SK-N-SH (cell line): ENCODE results near the gene LRMDA. TPM values are rescaled to one million over a fixed set of nuclear protein-coding genes. Genes with fewer than 3 reads are reported as not detected.

Experiments used
- CTCF ChIA-PET: fragments of 300-600, 350-600 bp; formaldehyde crosslinking; extraction: SDS; loops from one replicate; lab custom pipeline; 2021; lab: Yijun Ruan, JAX
- POLR2A ChIA-PET: fragments of 350-600 bp; sonication (Branson Sonifier 250); formaldehyde crosslinking; extraction: SDS; loops from one replicate; lab custom pipeline; 2020; ENCODE audit warnings: antibody characterized with exemption, inconsistent platforms; lab: Yijun Ruan, JAX
- DNase-seq: peaks from one replicate; pipeline ENCODE4 v3.0.0; 2012
- H2AFZ ChIP-seq: fragments of 200-600 bp; sonication (generic); 2 replicates; pipeline ENCODE4 v1.8.1; 2016; ENCODE audit warnings: antibody characterized with exemption, mild to moderate bottlenecking, low read depth
- H3F3A ChIP-seq: fragments of 200-600 bp; sonication (generic); replicated peaks from 2 replicates; pipeline ENCODE3; 2016; ENCODE audit warnings: antibody characterized with exemption, mild to moderate bottlenecking; ENCODE audit not compliant: insufficient read depth
- H3K27ac ChIP-seq, 2 experiments: fragments of 200-500 bp in 1 of 2; fragments of 200-600 bp in 1 of 2; sonication (Bioruptor generic) in 1 of 2; sonication (generic), shearing (Covaris generic) in 1 of 2; 2 replicates each; pipeline versions ENCODE4 v1.5.1 to v1.6.1; 2014 to 2016; ENCODE audit warnings: low read depth in 2 of 2, inconsistent platforms in 1 of 2, low read length in 1 of 2, mild to moderate bottlenecking in 1 of 2, mixed read lengths in 1 of 2
- H3K27me3 ChIP-seq: fragments of 200-600 bp; sonication (generic), shearing (Covaris generic); 2 replicates; pipeline ENCODE4 v1.6.1; 2016; ENCODE audit warnings: mixed run types; ENCODE audit not compliant: insufficient read depth
- H3K36me3 ChIP-seq, 2 experiments: fragments of 200-500 bp in 1 of 2; fragments of 200-600 bp in 1 of 2; sonication (Bioruptor generic) in 1 of 2; sonication (generic) in 1 of 2; replicated peaks in 1 of 2; 2 replicates each; pipeline versions ENCODE3 to v1.5.1; 2014 to 2016; ENCODE audit warnings: low read length in 1 of 2, mild to moderate bottlenecking in 1 of 2; ENCODE audit not compliant: insufficient read depth in 2 of 2, control insufficient read depth in 1 of 2
- H3K4me1 ChIP-seq, 2 experiments: fragments of 200-500 bp in 1 of 2; fragments of 200-600 bp in 1 of 2; sonication (Bioruptor generic) in 1 of 2; sonication (generic), shearing (Covaris generic) in 1 of 2; 2 replicates each; pipeline versions ENCODE4 v1.5.1 to v1.6.1; 2014 to 2016; ENCODE audit warnings: low read depth in 1 of 2, low read length in 1 of 2, mixed run types in 1 of 2; ENCODE audit not compliant: insufficient read depth in 2 of 2, control insufficient read depth in 1 of 2
- H3K4me2 ChIP-seq: fragments of 200-600 bp; sonication (generic), shearing (Covaris generic); 2 replicates; pipeline ENCODE4 v1.6.1; 2017; ENCODE audit warnings: mixed run types
- H3K4me3 ChIP-seq, 2 experiments: fragments of 200-500 bp in 1 of 2; fragments of 200-600 bp in 1 of 2; sonication (Bioruptor generic) in 1 of 2; sonication (generic), shearing (Covaris generic) in 1 of 2; 2 replicates each; pipeline versions ENCODE4 v1.5.1 to v1.8.1; 2014 to 2016; ENCODE audit warnings: low read depth in 2 of 2, inconsistent platforms in 1 of 2, low read length in 1 of 2, mild to moderate bottlenecking in 1 of 2, mixed read lengths in 1 of 2, moderate library complexity in 1 of 2
- H3K79me2 ChIP-seq: fragments of 200-600 bp; sonication (generic); 2 replicates; pipeline ENCODE4 v1.8.1; 2017; ENCODE audit warnings: mild to moderate bottlenecking; ENCODE audit not compliant: insufficient read depth
- H3K9ac ChIP-seq: fragments of 200-600 bp; sonication (generic); 2 replicates; pipeline ENCODE4 v1.6.1; 2017; ENCODE audit warnings: mixed run types
- H3K9me2 ChIP-seq: fragments of 200-600 bp; sonication (generic); 2 replicates; pipeline ENCODE4 v1.6.1; 2017; ENCODE audit warnings: mixed run types
- H3K9me3 ChIP-seq: fragments of 200-600 bp; sonication (generic); 2 replicates; pipeline ENCODE4 v1.6.1; 2017; ENCODE audit warnings: mixed run types, mild to moderate bottlenecking, moderate library complexity
- H4K20me1 ChIP-seq: fragments of 200-600 bp; sonication (generic); 2 replicates; pipeline ENCODE4 v1.6.1; 2017; ENCODE audit warnings: mild to moderate bottlenecking, mixed run types; ENCODE audit not compliant: insufficient read depth
- ELF1 ChIP-seq: IDR thresholded peaks from 2 replicates; pipeline ENCODE4 v1.4.0; 2012
- FOXJ3 ChIP-seq: sonication (generic); formaldehyde crosslinking; IDR thresholded peaks from 2 replicates; pipeline ENCODE4 v1.5.1; 2020; ENCODE audit warnings: mild to moderate bottlenecking, missing genetic modification reagents
- FOXM1 ChIP-seq: IDR thresholded peaks from 2 replicates; pipeline ENCODE4 v1.4.0; 2012; ENCODE audit warnings: low read depth, mild to moderate bottlenecking
- GABPA ChIP-seq: IDR thresholded peaks from 2 replicates; pipeline ENCODE4 v1.4.0; 2012; ENCODE audit warnings: low read depth, mild to moderate bottlenecking
- JUND ChIP-seq: IDR thresholded peaks from 2 replicates; pipeline ENCODE4 v1.4.0; 2012
- NFIC ChIP-seq: IDR thresholded peaks from 2 replicates; pipeline ENCODE4 v1.4.0; 2012; ENCODE audit warnings: borderline replicate concordance
- RCOR1 ChIP-seq: fragments of 150-350 bp; IDR thresholded peaks from 2 replicates; pipeline ENCODE4 v1.6.1; 2017; ENCODE audit warnings: antibody characterized with exemption, low read length
- WGBS: methylation state at CpG from one replicate; pipeline ENCODE4 v1.1.6; 2017; ENCODE audit warnings: low lambda C conversion rate; 5-methylcytosine and 5-hydroxymethylcytosine counted together
- polyA plus RNA-seq, 3 experiments: library from polyadenylated mRNA; depleted of rRNA; stranded (reverse); fragments of >200 nt; gene quantifications; 2 replicates each; pipeline ENCODE4 v1.2.3, GENCODE V29; 2012
- TF ChIP-seq, protein P1 (sequence below): IDR thresholded peaks from 2 replicates; pipeline ENCODE4 v1.4.0; 2012; ENCODE audit warnings: low read depth, borderline replicate concordance
- TF ChIP-seq, protein P2 (sequence below): fragments of 200-600 bp; sonication (generic); IDR thresholded peaks from 2 replicates; pipeline ENCODE4 v1.6.1; 2017; ENCODE audit warnings: antibody characterized with exemption, mild to moderate bottlenecking, moderate library complexity
- TF ChIP-seq, protein P3 (sequence below): fragments of 150-350 bp; IDR thresholded peaks from 2 replicates; pipeline ENCODE4 v1.6.1; 2017; ENCODE audit warnings: antibody characterized with exemption, low read length, low read depth, borderline replicate concordance
- TF ChIP-seq, protein P4 (sequence below): IDR thresholded peaks from 2 replicates; pipeline ENCODE4 v1.4.0; 2012; ENCODE audit warnings: low read depth, borderline replicate concordance

Gene LRMDA
- polyA plus RNA-seq, 1 of the 3 experiments (the other 2 are of a cell fraction), result 0.95 TPM

DNA sequence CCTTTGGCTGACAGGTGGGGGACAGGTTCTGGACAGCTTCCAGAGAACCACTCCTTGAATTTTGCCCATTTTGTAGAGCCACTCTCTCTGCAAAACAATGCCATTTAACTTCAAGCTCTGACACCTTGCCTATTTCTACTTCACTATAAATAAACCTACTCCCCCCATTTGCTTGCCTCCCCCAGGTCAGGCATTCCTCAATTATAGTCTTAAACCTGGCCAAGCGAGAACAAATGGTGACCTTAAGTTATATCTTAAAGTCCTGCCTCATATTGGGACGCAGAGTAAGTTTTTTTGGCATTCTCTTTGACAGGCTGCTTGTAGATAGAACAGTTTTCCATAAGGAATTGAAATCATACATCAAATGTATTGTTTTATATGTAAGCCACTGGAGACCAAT is 706.9 kb downstream of the LRMDA start (continued):
- TF ChIP-seq, protein P1, sequence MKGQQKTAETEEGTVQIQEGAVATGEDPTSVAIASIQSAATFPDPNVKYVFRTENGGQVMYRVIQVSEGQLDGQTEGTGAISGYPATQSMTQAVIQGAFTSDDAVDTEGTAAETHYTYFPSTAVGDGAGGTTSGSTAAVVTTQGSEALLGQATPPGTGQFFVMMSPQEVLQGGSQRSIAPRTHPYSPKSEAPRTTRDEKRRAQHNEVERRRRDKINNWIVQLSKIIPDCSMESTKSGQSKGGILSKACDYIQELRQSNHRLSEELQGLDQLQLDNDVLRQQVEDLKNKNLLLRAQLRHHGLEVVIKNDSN, result no peak
- TF ChIP-seq GABPA (no peak), RCOR1 (no peak), NFIC (no peak), FOXM1 (no peak)

DNA sequence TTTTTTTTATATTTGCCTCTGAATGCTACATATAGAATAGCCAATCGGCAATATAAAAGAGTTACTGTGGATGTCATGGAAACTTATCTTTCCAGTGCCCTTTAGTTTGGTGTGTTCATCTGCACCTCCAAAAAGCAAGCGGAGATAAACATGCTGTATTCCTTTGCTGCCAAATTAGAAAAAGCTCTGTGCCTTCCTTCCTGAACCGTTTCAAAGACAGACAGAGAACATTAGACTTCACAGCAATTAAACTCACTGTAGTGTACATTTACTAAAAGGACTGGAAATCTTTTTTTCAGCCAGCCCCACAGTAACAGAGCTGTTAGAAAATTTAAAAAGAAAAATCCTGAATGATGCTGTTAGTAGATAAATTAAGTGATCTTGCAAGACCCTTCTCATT is 707.5 kb downstream of the LRMDA start:
- H4K20me1 ChIP-seq, result no peaks in the 10 kb centered on the region
- no peaks in the 10 kb centered on the region for H3F3A ChIP-seq
- DNase-seq, result no peak
- H3K79me2 ChIP-seq, result no peaks in the 10 kb centered on the region
- no peak overlapping the region for H2AFZ ChIP-seq
- H3K36me3 ChIP-seq, result no peaks in the 10 kb centered on the region
- no peaks in the 10 kb centered on the region for H3K27me3 ChIP-seq
- WGBS, result 71% methylated on average over 3 of the region's 3 CpGs
- H3K4me2 ChIP-seq, result no peak overlapping the region
- ChIA-PET POLR2A (no interaction called here), CTCF (no interaction called here)
- no peaks in the 10 kb centered on the region for H3K9me3 ChIP-seq
- no peaks in the 10 kb centered on the region for H3K9me2 ChIP-seq
- no peak overlapping the region for H3K9ac ChIP-seq
- no peak overlapping the region for H3K4me3 ChIP-seq
- TF ChIP-seq FOXM1 (no peak), JUND (no peak), ELF1 (no peak), GABPA (no peak), FOXJ3 (CRISPR knock-in tag) (no peak)
- TF ChIP-seq, protein P2, sequence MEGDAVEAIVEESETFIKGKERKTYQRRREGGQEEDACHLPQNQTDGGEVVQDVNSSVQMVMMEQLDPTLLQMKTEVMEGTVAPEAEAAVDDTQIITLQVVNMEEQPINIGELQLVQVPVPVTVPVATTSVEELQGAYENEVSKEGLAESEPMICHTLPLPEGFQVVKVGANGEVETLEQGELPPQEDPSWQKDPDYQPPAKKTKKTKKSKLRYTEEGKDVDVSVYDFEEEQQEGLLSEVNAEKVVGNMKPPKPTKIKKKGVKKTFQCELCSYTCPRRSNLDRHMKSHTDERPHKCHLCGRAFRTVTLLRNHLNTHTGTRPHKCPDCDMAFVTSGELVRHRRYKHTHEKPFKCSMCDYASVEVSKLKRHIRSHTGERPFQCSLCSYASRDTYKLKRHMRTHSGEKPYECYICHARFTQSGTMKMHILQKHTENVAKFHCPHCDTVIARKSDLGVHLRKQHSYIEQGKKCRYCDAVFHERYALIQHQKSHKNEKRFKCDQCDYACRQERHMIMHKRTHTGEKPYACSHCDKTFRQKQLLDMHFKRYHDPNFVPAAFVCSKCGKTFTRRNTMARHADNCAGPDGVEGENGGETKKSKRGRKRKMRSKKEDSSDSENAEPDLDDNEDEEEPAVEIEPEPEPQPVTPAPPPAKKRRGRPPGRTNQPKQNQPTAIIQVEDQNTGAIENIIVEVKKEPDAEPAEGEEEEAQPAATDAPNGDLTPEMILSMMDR, result no peak
- TF ChIP-seq, protein P3, sequence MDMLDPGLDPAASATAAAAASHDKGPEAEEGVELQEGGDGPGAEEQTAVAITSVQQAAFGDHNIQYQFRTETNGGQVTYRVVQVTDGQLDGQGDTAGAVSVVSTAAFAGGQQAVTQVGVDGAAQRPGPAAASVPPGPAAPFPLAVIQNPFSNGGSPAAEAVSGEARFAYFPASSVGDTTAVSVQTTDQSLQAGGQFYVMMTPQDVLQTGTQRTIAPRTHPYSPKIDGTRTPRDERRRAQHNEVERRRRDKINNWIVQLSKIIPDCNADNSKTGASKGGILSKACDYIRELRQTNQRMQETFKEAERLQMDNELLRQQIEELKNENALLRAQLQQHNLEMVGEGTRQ, result no peak
- TF ChIP-seq, protein P4, sequence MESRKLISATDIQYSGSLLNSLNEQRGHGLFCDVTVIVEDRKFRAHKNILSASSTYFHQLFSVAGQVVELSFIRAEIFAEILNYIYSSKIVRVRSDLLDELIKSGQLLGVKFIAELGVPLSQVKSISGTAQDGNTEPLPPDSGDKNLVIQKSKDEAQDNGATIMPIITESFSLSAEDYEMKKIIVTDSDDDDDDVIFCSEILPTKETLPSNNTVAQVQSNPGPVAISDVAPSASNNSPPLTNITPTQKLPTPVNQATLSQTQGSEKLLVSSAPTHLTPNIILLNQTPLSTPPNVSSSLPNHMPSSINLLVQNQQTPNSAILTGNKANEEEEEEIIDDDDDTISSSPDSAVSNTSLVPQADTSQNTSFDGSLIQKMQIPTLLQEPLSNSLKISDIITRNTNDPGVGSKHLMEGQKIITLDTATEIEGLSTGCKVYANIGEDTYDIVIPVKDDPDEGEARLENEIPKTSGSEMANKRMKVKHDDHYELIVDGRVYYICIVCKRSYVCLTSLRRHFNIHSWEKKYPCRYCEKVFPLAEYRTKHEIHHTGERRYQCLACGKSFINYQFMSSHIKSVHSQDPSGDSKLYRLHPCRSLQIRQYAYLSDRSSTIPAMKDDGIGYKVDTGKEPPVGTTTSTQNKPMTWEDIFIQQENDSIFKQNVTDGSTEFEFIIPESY, result no peak
- H3K27ac ChIP-seq, result no peak overlapping the region
- H3K4me1 ChIP-seq, result peaks cover 0 to 6% of the 10 kb centered on the region in 2 experiments; a peak in 2 of 4 replicates
